ENCODE results near the gene GPR141. TPM values are rescaled to one million over a fixed set of nuclear protein-coding genes. Genes with fewer than 3 reads are reported as not detected.

GPR141 gene
- polyA plus RNA-seq, 3 donors: 25.4 to 26.6 (median 25.5) TPM

GRCh38 chr7:37765872-37766525 is 82.4 kb downstream of the GPR141 start:
- H3K4me3 Mint-ChIP-seq: peak overlapping the region; percentile 60 to 88
- H3K27me3 ChIP-seq (ENCODE audit: control insufficient read depth in 2 of 2, insufficient read depth in 2 of 2, low read length in 2 of 2): no peaks in the 10 kb centered on the region
- DNase-seq: peak; percentile 79 to 92 (median 85)
- peak overlapping the region; percentile 70 for H3K4me2 ChIP-seq (replicated peaks; ENCODE audit: extremely low read depth, low read length, poor library complexity, severe bottlenecking)
- no peaks in the 10 kb centered on the region for H3K9me3 ChIP-seq (replicated peaks in 1 of 2; ENCODE audit: control insufficient read depth in 1 of 2, insufficient read depth in 1 of 2, low read length in 2 of 2)
- peaks cover 65% of the 10 kb centered on the region for H3K4me1 Mint-ChIP-seq
- peaks cover 0 to 20% of the 10 kb centered on the region in 2 donors for H3K36me3 ChIP-seq (replicated peaks in 1 of 2; ENCODE audit: control insufficient read depth in 1 of 2, insufficient read depth in 2 of 2, low read length in 2 of 2)
- intact Hi-C loops (cut with micrococcal nuclease): no loop called here
- peaks cover 45 to 50% of the 10 kb centered on the region in 2 donors for H3K4me1 ChIP-seq (ENCODE audit: control insufficient read depth in 1 of 2, insufficient read depth in 2 of 2, low read length in 2 of 2)
- H3K27me3 Mint-ChIP-seq (ENCODE audit: low read depth in 3 of 3): no peaks in the 10 kb centered on the region
- H3K79me2 ChIP-seq (ENCODE audit: insufficient read depth, low read length): peaks cover 14% of the 10 kb centered on the region
- TF ChIP-seq, protein P1, sequence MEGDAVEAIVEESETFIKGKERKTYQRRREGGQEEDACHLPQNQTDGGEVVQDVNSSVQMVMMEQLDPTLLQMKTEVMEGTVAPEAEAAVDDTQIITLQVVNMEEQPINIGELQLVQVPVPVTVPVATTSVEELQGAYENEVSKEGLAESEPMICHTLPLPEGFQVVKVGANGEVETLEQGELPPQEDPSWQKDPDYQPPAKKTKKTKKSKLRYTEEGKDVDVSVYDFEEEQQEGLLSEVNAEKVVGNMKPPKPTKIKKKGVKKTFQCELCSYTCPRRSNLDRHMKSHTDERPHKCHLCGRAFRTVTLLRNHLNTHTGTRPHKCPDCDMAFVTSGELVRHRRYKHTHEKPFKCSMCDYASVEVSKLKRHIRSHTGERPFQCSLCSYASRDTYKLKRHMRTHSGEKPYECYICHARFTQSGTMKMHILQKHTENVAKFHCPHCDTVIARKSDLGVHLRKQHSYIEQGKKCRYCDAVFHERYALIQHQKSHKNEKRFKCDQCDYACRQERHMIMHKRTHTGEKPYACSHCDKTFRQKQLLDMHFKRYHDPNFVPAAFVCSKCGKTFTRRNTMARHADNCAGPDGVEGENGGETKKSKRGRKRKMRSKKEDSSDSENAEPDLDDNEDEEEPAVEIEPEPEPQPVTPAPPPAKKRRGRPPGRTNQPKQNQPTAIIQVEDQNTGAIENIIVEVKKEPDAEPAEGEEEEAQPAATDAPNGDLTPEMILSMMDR (IDR thresholded peaks at IDR 0.05): no peak
- 58% methylated on average over 3 of the region's 6 CpGs for WGBS (ENCODE audit: insufficient coverage)
- H3K27ac ChIP-seq (ENCODE audit: low read depth in 1 of 2, low read length in 2 of 2): peak overlapping the region; percentile 82 to 96
- peak overlapping the region; percentile 94 to 97 (median 96) for H3K27ac Mint-ChIP-seq
- H3K36me3 Mint-ChIP-seq: peaks cover 21 to 30% of the 10 kb centered on the region in 2 donors
- H4K20me1 ChIP-seq (ENCODE audit: insufficient read depth, low read length): no peaks in the 10 kb centered on the region
- H2AFZ ChIP-seq (ENCODE audit: insufficient read depth, low read depth, low read length, poor library complexity, severe bottlenecking): peak overlapping the region; percentile 70
- H3K9me3 Mint-ChIP-seq: peaks cover 0 to 7% (median 2%) of the 10 kb centered on the region in 7 donors
- peak overlapping the region; percentile 70 for H3K9ac ChIP-seq (ENCODE audit: insufficient read depth, low read length, poor library complexity, severe bottlenecking)
- H3K4me3 ChIP-seq (replicated peaks in 1 of 3; ENCODE audit: low read depth in 2 of 3, low read length in 3 of 3): peak overlapping the region; percentile 31 to 68 (median 60)

GRCh38 chr7:37768611-37769010 is 85.0 kb downstream of the GPR141 start:
- H2AFZ ChIP-seq (ENCODE audit: insufficient read depth, low read depth, low read length, poor library complexity, severe bottlenecking): no peak overlapping the region
- TF ChIP-seq, protein P1 (IDR thresholded peaks at IDR 0.05): no peak
- Mint-ChIP-seq H3K4me1 (peaks cover 61% of the 10 kb centered on the region), H3K9me3 (peaks cover 0 to 5% (median 2%) of the 10 kb centered on the region in 7 donors), H3K27me3 (ENCODE audit: low read depth in 3 of 3) (peaks cover 0 to 4% (median 0%) of the 10 kb centered on the region in 3 donors), H3K36me3 (peaks cover 10 to 23% of the 10 kb centered on the region in 2 donors), H3K27ac (peak overlapping the region in 6 of 7 donors; percentile 63 to 85 (median 74)), H3K4me3 (peak overlapping the region in 1 of 2 donors; percentile 63)
- H3K27me3 ChIP-seq (ENCODE audit: control insufficient read depth in 2 of 2, insufficient read depth in 2 of 2, low read length in 2 of 2): no peaks in the 10 kb centered on the region
- H4K20me1 ChIP-seq (ENCODE audit: insufficient read depth, low read length): no peaks in the 10 kb centered on the region
- H3K4me1 ChIP-seq (ENCODE audit: control insufficient read depth in 1 of 2, insufficient read depth in 2 of 2, low read length in 2 of 2): peaks cover 45 to 50% of the 10 kb centered on the region in 2 donors
- no peaks in the 10 kb centered on the region for H3K9me3 ChIP-seq (replicated peaks in 1 of 2; ENCODE audit: control insufficient read depth in 1 of 2, insufficient read depth in 1 of 2, low read length in 2 of 2)
- H3K27ac ChIP-seq (ENCODE audit: low read depth in 1 of 2, low read length in 2 of 2): peak overlapping the region; percentile 26 to 30
- peak in 2 of 3 donors; percentile 17 to 21 for DNase-seq
- H3K79me2 ChIP-seq (ENCODE audit: insufficient read depth, low read length): peaks cover 12% of the 10 kb centered on the region
- WGBS (ENCODE audit: insufficient coverage): no CpG with 5 or more reads among the region's 1 CpG
- H3K4me3 ChIP-seq (replicated peaks in 1 of 3; ENCODE audit: low read depth in 2 of 3, low read length in 3 of 3): no peak overlapping the region
- H3K36me3 ChIP-seq (replicated peaks in 1 of 2; ENCODE audit: control insufficient read depth in 1 of 2, insufficient read depth in 2 of 2, low read length in 2 of 2): peaks cover 0 to 4% of the 10 kb centered on the region in 2 donors
- intact Hi-C loops (cut with micrococcal nuclease): no loop called here
- H3K9ac ChIP-seq (ENCODE audit: insufficient read depth, low read length, poor library complexity, severe bottlenecking): no peak overlapping the region
- H3K4me2 ChIP-seq (replicated peaks; ENCODE audit: extremely low read depth, low read length, poor library complexity, severe bottlenecking): peak overlapping the region; percentile 25
